Neutrophil (primary cell): ENCODE results near the gene SLC15A3.

ENCODE experiments used
- H3K27ac ChIP-seq: fragments of 200-600 bp; sonication (generic); 2 replicates; pipeline ENCODE4 v1.5.1; 2016; ENCODE audit warnings: mild to moderate bottlenecking, moderate library complexity
- H3K27me3 ChIP-seq: fragments of 200-600 bp; sonication (generic); 2 replicates; pipeline ENCODE4 v1.6.0; 2016; ENCODE audit warnings: mild to moderate bottlenecking
- H3K36me3 ChIP-seq: fragments of 200-600 bp; sonication (generic); 2 replicates; pipeline ENCODE4 v1.5.1; 2017
- H3K4me1 ChIP-seq, 2 experiments: fragments of 200-600 bp in 1 of 2; sonication (generic) in 1 of 2; 1 replicate in 1 of 2; 2 replicates in 1 of 2; pipeline versions ENCODE4 v1.5.1 to v1.6.1; 2013 to 2016; ENCODE audit warnings: low read depth in 1 of 2, low read length in 1 of 2, mild to moderate bottlenecking in 1 of 2, moderate library complexity in 1 of 2; ENCODE audit not compliant: control insufficient read depth in 1 of 2, insufficient read depth in 1 of 2
- H3K4me3 ChIP-seq, 2 experiments: fragments of 200-600 bp in 1 of 2; sonication (generic) in 1 of 2; 1 replicate in 1 of 2; 2 replicates in 1 of 2; pipeline ENCODE4 v1.5.1; 2013 to 2016; ENCODE audit warnings: low read depth in 1 of 2, low read length in 1 of 2, mild to moderate bottlenecking in 1 of 2, moderate library complexity in 1 of 2
- H3K9me3 ChIP-seq: fragments of 200-600 bp; sonication (generic); 2 replicates; pipeline ENCODE4 v1.5.1; 2016
- CTCF ChIP-seq: fragments of 200-600 bp; sonication (generic); IDR thresholded peaks from 2 replicates; pipeline ENCODE4 v1.5.1; 2016; ENCODE audit warnings: antibody characterized with exemption

Gene SLC15A3

GRCh38 chr11:60987577-60988277, 35.8 kb upstream of the SLC15A3 start:
- no peak for TF ChIP-seq CTCF
- H3K27me3 ChIP-seq: peaks cover 38% of the 10 kb centered on the region
- H3K27ac ChIP-seq: no peak overlapping the region
- H3K4me3 ChIP-seq: no peak overlapping the region
- H3K9me3 ChIP-seq: no peaks in the 10 kb centered on the region
- no peaks in the 10 kb centered on the region for H3K4me1 ChIP-seq
- no peaks in the 10 kb centered on the region for H3K36me3 ChIP-seq

DNA sequence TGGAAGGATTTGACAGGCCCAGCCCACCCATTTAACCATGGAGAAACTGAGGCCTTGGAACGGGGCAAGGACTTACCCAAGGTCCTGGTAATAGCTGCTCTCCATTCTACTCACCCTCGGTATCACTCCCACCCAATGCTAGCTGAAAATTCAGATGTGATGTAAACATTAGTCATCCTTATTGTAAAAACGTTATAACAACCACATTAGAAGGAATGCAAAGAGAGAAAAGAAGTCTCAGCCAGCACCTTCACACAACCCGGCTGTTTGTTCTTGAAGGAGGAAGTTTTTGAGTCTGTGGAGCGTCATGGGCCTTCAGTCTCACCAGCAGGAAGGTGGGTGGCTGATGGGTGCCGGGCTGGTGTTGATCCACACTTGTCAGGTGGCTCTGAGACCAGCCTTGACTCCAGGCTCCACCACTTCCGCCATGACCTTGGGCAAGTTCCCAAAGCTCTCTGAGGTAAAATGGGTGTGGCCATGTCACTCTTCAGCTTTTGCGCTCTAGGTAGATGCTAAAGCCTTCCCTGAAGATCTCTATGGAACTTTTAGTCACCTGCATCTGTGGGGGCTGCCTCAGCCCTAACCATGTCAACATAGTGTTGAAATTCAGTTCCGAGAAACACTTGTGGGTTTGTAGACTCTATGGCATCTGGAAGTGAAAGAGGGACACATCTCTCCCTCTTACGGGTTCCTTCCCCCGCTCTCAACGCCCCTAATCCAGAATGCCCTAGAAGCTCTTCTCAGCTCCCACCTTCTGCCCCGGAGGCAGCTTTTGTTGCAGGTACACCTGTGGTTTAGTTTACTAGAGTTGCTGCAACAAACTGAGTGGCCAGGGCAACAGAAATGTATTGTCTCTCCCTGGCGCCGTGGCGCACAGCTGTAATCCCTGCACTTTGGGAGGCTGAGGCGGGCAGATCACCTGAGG, 34.3 kb upstream of the SLC15A3 start:
- no peaks in the 10 kb centered on the region for H3K36me3 ChIP-seq
- no peaks in the 10 kb centered on the region for H3K9me3 ChIP-seq
- no peak overlapping the region for H3K27ac ChIP-seq
- TF ChIP-seq CTCF: no peak
- H3K27me3 ChIP-seq: peaks cover 26% of the 10 kb centered on the region
- H3K4me3 ChIP-seq: no peak overlapping the region
- no peaks in the 10 kb centered on the region for H3K4me1 ChIP-seq

DNA sequence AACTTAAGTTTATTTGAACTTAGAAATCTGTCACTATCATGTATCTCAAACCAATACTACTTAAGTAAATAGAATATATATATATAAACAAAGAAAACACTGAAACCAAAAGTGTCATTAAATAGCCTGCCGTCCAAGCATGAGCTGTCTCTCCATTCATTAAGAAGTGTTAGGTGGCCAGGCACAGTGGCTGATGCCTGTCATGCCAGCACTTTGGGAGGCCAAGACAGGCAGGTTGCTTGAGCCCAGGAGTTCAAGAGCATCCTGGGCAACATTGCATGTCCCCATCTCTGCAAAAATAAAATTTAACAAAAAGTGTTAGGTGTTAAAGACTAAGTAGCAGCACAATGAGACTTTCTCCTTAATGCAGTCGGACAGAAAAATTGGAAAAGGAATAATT, 33.5 kb upstream of the SLC15A3 start:
- no peaks in the 10 kb centered on the region for H3K4me1 ChIP-seq
- peaks cover 25% of the 10 kb centered on the region for H3K27me3 ChIP-seq
- no peaks in the 10 kb centered on the region for H3K36me3 ChIP-seq
- TF ChIP-seq CTCF: no peak
- H3K4me3 ChIP-seq: no peak overlapping the region
- no peaks in the 10 kb centered on the region for H3K9me3 ChIP-seq
- H3K27ac ChIP-seq: no peak overlapping the region

DNA sequence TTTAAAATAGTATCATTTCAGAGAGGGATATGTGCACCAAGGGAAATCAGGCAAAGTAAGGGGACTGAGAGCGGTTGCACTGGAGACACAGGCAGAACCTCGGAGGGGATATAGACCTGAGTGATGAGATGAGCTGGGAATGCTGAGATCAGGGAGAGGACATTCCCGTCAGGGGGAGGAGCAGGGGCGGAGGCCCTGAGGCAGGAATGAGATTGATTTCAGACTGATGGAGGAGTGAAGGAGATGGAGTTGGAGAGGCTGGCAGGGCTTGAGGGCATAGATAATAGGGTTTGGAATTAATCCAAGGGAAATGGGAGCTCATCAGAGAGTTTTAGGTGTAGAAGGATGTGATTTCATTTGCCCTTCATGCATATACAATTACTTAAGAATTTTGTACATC, 32.7 kb upstream of the SLC15A3 start:
- no peak overlapping the region for H3K27ac ChIP-seq
- no peaks in the 10 kb centered on the region for H3K4me1 ChIP-seq
- H3K4me3 ChIP-seq: no peak overlapping the region
- no peaks in the 10 kb centered on the region for H3K36me3 ChIP-seq
- H3K9me3 ChIP-seq: no peaks in the 10 kb centered on the region
- peaks cover 23% of the 10 kb centered on the region for H3K27me3 ChIP-seq
- no peak for TF ChIP-seq CTCF

DNA sequence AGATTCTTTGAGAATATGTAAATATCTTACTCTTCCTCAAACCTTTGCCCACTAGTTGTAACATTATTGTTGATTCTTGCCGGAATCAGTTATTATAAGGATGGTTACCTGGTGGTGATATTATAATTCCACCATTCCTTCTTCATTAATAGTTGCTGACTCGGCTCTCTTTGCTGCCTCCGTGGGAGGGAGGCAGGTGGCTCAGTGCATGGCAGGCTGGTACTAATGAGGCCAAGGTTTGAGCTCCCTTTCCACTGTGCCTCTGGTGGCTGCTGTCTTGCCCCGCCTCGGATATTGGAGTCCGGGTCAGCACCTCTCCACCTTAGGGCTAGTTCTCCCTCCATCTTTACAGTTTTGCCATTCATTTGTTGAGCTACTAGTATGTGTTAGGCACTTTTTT, 32.2 kb upstream of the SLC15A3 start:
- Histone ChIP-seq H3K27ac (no peak overlapping the region), H3K27me3 (peaks cover 18% of the 10 kb centered on the region), H3K36me3 (no peaks in the 10 kb centered on the region), H3K4me3 (no peak overlapping the region), H3K9me3 (no peaks in the 10 kb centered on the region), H3K4me1 (no peaks in the 10 kb centered on the region)
- no peak for TF ChIP-seq CTCF
